Islet of Langerhans (tissue), 1 donor: ENCODE data around the gene CNST.
"Not testable (repeated sequence)": the region's sequence is repeated elsewhere in the genome, so short reads cannot be mapped to it uniquely, and the experiment has no call there.

Source experiments
- FAIRE-seq: peaks from one replicate; lab custom pipeline; 2011; peaks lifted over from hg19 to GRCh38; lab: Jason Lieb, UNC

CNST gene

DNA sequence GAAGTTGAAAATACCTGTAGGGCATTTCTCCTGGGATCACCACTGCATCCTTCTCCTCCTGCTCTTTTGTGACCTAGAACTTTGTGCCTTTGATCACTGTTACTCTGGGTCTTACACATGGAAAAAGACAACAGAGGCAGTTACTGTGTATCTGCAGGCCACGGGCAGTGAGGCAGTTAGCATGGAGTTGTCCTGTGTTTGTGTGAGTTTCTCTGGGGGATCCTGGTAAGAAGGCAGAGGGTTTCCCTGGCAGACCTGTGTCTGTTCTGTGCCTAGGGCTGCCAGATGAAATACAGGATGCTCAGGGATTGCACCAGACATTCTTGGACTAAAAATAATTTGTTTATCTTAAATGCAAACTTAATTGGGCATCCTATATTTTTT, 113.5 kb downstream of the CNST start:
- FAIRE-seq, result no peak

GRCh38 chr1:246680190-246680589, 113.9 kb downstream of the CNST start:
- FAIRE-seq, result no peak

DNA sequence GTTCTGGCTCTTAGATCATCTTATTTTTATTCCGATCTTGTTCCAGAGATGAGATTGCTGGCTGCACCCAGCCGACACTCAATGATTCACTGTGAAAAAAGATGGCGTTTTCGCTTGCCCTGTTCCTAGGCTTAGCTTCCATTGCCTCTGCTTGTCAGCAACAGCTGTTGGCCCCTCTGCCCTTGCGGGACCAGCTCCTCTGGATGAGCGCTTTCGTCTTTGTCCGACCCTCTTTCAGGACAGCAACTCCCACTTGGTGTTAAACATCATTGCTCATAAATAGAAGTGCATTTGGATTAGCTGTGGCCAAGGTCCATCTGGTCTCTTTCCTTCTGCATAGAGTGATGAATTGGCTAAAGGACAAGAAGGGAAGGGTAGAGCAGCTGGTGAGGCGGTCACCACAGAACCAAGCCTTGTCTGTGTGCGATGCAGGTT, 114.5 kb downstream of the CNST start:
- FAIRE-seq, result no peak

DNA sequence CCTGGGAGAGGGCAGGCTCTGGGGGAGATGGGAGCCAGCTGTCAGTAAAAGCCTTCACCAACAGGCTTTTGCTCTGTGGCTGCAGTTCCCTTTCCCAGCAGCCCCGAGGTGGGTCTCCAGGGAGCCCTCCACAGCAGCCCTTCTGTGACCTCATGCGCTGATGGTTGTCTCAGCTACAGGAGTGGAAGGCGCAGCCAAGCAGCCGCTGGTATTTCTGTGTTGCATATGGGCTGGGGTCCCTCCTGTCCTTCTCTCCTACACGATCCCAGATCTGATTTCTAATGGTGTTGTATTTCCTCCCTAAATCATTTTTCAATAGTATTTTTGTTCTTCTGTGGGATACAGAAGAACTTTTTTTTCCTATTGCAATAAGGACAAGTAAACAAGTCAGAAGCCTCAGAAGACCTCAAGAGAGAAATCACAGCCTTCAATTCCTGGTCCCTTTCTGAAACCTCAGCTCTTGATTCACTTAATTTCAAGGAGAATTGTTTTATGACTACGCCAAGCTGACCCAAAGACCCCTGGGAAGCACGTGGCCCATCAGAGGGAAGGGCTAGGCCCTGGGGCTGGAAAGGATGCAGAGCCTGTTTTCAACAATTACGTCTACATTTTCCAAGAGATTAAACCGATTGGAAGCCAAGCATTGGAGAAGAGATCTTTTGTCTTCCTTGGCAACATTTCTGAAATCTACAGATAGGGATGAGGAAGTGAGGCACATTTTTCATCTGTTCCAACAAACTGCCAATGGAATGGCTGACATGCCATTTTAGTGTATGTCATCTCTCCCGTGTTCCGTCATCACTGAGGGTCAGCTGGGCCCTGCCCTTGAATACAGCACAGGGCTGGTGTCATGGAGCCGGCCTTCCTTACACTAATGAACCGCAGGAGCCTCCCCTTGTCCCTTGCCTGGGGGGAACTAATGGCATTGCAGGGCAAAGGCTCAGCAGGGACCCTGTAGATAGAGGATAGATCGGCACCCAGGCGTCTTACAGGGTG, 115.9 kb downstream of the CNST start:
- no peak for FAIRE-seq

- FAIRE-seq, result no peak
Observed at GRCh38 chr1:246683521-246683920, 117.3 kb downstream of the CNST start.

DNA sequence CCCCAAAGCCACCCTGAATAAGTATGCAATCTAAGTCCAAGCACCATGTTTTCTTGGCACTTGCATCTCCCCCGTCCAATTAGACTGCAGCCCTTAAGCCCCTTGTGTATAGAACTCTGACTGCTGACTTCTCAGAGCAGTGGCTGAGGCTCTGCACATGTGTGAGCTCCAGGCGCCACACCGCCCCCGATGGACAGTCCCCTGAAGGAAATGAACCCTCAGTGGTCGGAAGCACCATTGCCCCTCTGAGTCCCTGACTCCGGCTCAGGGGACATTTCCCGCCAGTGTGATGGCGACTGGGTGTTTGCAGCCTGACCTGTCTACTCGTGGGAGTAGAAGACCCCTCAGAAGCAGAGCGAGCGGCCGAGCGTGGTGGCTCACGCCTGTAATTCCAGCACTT, 120.7 kb downstream of the CNST start:
- no peak for FAIRE-seq

DNA sequence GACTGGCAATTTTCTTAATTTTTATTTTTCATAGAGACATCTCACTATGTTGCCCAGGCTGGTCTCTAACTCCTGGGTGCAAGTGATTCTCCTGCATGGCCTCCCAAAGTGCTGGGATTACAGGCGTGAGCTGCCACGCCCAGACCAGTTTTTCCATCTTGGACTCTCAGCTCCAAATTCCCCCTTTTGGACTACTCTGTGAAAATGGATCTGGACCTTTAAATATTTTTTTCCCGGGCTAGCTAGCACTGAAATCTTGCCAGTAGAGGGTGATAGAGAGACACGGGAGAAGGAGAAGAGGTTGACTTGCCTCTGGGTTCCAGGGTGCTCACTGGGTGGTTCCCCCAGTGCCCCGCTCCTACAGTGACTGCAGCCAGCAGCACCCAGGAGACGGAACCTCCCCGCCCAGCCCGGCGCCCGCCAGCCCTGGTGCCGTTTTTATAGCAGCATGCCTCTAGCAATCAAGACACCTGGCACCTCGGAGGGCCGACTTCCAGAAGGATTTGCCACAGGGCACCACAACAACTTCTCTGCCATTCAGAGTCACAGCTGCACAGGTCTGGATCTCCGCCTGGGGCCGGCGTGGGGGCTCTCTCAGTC, 123.3 kb downstream of the CNST start:
- no peak for FAIRE-seq

DNA sequence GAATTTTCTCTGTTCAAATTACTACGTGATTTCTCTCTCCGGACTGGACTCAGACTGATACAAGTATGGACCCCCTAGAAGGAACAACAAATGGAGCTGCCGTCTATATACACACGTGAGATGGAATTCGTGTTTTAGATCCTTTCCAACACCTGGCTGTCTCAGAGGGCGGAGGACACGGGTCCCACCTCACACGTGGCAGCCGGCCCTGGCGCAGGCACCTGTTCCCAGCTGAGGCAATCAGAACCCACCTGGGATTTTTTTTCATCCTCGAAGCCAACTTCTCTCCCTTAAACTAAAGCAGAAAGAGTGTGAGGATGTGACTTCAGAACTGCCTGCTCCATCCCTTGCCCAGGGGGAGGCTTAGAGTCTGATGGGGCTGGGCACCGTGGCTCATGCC, 123.8 kb downstream of the CNST start:
- no peak for FAIRE-seq

- no peak for FAIRE-seq
Observed at GRCh38 chr1:246691622-246692495, 125.6 kb downstream of the CNST start.

GRCh38 chr1:246694213-246694895, 128.1 kb downstream of the CNST start:
- FAIRE-seq, result not testable (repeated sequence)

GRCh38 chr1:246695136-246695535, 128.9 kb downstream of the CNST start:
- FAIRE-seq, result no peak

- FAIRE-seq, result no peak
Observed at GRCh38 chr1:246695666-246696065, 129.4 kb downstream of the CNST start.

DNA sequence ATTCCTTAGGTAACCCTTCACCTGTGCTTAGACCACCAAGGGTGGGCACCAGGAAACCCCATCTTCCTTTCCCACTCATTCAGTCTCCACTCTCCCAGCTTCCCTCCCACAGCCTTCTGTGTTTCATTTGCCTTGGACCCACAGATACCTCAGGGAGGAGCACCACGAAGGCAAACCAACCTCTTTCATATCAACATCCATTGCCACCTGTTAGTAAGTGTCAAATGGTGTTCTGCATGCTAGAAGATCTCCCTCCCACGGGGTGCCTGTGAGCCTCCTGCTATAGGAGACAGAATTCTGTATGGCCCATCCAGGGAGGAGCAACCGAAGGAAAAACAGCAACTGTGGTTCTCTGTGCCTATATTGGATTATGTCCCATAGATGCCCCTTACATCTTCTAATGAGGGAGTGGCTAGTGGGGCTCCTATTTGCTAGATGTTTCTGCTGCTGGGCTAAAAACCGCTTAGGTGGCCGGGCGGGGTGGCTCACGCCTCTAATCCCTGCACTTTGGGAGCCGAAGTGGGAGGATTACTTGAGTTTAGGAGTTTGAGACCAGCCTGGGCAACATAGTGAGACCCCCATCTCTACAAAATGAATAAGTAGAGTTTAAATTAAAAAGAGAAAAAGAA, 132.3 kb downstream of the CNST start:
- FAIRE-seq, result no peak

DNA sequence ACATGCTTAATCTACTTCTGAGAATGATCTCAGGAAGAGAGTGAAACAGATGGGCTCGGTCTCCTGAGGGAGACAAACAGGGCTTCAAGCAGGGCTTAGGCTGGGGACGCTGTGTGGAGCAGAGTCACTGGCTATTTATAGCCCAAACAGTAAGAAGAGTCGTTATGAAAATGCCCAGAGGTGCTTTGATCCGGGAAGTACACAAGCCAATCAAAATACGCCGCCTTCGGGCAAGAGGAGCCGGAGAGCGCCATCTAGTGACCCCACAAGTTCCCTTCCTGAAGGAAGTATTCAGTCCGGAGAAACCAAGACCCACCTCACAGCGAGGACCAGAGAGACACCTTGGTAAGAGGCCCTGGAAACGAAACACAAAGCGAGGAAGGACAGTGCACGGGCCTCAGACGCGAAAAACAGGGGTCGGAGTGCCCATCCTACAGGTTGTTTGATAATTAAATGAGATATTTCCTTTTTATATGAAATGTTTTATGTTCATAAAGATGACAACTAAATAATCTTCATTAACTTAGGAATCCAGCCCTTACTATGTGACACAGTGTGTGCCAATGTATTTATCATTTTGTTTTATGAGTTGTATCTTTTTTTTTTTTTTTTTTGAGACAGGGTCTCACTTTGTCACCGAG, 133.0 kb downstream of the CNST start:
- no peak for FAIRE-seq

DNA sequence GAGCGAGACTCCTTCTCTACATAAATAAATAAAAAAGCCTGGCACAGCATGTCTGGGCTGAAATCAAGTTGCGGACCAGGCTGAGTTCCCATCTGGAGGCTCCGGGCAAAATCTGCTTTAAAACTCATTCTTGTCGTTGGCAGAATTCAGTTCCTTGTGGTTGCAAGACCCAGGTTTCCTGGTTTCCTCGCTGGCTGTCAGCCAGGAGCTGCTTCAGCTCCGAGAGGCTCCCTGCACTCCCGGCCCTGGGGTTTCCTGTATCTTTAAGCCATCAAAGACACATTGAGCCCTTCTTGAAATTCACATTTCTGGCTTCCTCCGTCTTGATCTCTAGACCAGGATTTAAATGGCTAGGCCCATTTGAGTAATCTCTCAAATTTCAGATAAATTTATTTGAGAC, 137.3 kb downstream of the CNST start:
- FAIRE-seq, result no peak

DNA sequence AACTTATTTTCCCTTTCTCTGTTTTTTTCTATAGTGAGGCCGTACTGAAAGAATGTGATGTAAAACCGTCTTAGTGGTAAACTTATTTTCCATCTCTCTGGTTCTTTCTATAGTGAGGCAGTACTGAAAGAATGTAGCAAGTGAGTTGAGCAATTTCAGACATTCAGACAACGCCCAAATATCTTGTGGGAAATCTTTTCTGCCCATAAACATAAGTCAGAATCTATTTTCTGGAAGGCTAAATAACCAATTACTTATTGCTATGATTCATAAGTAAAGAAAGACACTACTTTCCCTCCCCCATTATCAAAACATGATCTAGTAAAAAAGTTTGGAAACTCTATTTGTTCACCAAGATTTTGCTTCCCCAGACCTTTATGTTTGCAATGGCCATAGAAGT, 139.1 kb downstream of the CNST start:
- no peak for FAIRE-seq

- FAIRE-seq, result no peak
Observed at GRCh38 chr1:246708166-246708565, 141.9 kb downstream of the CNST start.

DNA sequence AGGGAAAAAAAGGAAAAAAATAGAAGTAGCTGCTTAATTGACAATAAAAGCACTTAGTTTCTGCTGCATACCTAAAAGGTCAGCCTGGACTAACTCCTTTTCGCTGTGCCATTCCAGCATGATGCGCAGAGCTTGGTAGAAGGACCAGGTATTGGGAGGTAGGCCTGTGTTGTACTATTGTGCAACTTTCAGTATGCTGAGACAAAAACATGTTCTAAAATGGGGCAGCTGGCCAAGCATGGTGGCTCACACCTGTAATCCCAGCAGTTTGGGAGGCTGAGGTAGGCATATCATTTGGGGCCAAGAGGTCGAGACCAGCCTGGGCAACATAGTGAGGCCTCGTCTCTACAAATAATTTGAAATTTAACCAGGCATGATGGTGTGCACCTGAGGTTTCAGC, 142.9 kb downstream of the CNST start:
- FAIRE-seq, result no peak

- FAIRE-seq, result no peak
Observed at GRCh38 chr1:246709835-246710234, 143.6 kb downstream of the CNST start.

DNA sequence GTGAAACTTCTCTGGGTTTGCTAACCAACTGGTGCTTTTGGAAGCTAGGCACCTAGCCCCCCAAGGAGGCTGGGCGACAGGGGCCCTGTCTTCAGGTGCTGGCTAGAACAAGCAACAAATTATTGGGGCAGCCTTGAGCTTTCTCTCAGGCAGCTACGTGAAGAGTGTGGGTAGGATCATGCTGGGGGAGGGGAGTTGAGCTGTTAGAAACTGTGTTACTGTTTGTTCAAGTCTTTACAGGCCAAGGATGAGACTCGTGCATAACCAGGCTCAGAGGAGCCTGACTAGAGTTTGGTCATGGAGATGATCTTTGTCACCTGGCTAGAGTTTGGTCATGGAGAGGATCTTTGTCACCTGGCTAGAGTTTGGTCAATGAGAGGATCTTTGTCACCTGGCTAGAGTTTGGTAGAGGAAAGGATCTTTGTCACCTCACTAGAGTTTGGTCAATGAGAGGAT, 145.3 kb downstream of the CNST start:
- no peak for FAIRE-seq

GRCh38 chr1:246712428-246712827, 146.2 kb downstream of the CNST start:
- FAIRE-seq, result not testable (repeated sequence)
